BJ (cell line): ENCODE data around the gene P2RY6. TPM values are rescaled to one million over a fixed set of nuclear protein-coding genes. Genes with fewer than 3 reads are reported as not detected.

ENCODE experiments used
- CTCF ChIA-PET: fragments of 350-600 bp; formaldehyde crosslinking; extraction: SDS; loops from one replicate; lab custom pipeline; 2021; ENCODE audit warnings: antibody characterized with exemption, inconsistent platforms; lab: Yijun Ruan, JAX
- POLR2A ChIA-PET: fragments of 300-600 bp; sonication (Branson Sonifier 250); formaldehyde crosslinking; extraction: SDS; loops from one replicate; lab custom pipeline; 2021; ENCODE audit warnings: antibody characterized with exemption; lab: Charles Lee
- DNase-seq: peaks from one replicate; pipeline ENCODE4 v3.0.0-alpha.2; 2011; ENCODE audit warnings: low read depth
- H3K27me3 ChIP-seq: 2 replicates; pipeline ENCODE4 v1.6.0; 2011; ENCODE audit warnings: low read length; ENCODE audit not compliant: control insufficient read depth, insufficient read depth
- H3K36me3 ChIP-seq: 2 replicates; pipeline ENCODE4 v1.5.1; 2011; ENCODE audit warnings: low read length; ENCODE audit not compliant: control insufficient read depth, insufficient read depth
- H3K4me3 ChIP-seq: 2 replicates; pipeline ENCODE4 v1.5.1; 2011; ENCODE audit warnings: low read depth, mild to moderate bottlenecking, control low read depth, low read length
- CTCF ChIP-seq: IDR thresholded peaks from 2 replicates; pipeline ENCODE4 v1.5.1; 2011; ENCODE audit warnings: low read depth, mild to moderate bottlenecking, control low read depth, inconsistent platforms, low read length, moderate library complexity; ENCODE audit not compliant: insufficient read depth
- polyA plus RNA-seq: library from polyadenylated mRNA; depleted of rRNA; stranded (reverse); fragments of >200 nt; gene quantifications from 2 replicates; pipeline ENCODE4 v1.2.3, GENCODE V29; 2011

The P2RY6 gene
- polyA plus RNA-seq, 1 experiment: 1.5 TPM

DNA sequence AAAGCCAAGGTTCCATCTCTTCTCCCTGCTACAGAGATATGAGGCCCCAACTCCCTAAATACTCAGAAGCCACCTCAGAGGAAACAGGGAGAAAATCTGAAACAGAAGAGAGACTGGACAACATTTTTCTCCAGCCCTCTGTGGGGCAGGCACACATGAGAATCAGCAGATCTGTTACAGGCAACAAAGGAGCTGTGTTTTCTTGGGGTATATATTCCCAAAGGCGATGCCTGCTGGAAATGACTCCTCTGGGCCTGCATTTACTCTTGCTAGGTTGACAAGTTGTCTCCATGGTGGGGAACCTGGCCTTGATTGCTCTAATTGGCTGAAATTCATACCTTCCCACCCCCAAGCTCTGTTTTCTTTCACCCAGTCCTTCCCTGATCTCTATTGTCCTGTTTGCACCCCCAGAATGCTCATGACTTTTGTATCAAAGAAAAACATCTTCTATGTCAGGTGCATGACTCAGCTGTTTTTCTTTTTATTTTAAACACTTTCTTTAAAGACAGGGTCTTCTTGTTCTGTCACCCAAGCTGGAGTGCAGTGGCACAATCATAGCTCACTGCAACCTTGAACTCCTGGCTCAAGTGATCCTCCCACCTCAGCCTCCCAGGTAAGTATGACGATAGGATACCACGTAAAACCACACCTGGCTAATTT lies 23.5 kb upstream of the P2RY6 start:
- POLR2A ChIA-PET: no interaction called here
- DNase-seq: no peak
- Histone ChIP-seq H3K4me3 (no peak overlapping the region), H3K36me3 (no peaks in the 10 kb centered on the region), H3K27me3 (no peaks in the 10 kb centered on the region)
- TF ChIP-seq CTCF: no peak
- CTCF ChIA-PET: interaction anchor here (1.0 kb wide), 1 partner anchor 41 kb away, joined by 3 read pairs; no protein-coding TSS in a partner anchor

DNA sequence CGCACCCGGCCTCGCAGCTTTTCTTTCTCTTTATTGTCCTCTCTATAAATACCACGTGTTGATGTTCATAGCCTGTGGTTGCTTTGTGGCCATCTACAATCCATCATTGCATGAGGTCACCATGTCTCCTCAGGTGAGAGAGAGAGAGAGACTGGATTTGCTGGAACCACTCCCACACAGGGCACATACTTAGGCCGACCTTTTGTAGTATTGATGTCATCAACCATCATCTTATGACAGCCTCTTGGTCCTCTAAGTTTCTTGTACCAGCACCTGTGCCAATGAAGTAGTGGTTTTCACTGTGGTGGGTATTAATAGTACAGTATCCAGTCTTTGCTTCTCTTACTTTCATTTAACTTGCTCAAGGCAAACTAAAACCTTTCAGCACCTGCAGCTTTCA lies 22.8 kb upstream of the P2RY6 start:
- TF ChIP-seq CTCF: no peak
- H3K36me3 ChIP-seq: no peaks in the 10 kb centered on the region
- ChIA-PET CTCF (interaction anchor here (1.0 kb wide), 1 partner anchor 40 kb away, joined by 3 read pairs; no protein-coding TSS in a partner anchor), POLR2A (no interaction called here)
- no peak overlapping the region for H3K4me3 ChIP-seq
- DNase-seq: no peak
- H3K27me3 ChIP-seq: no peaks in the 10 kb centered on the region

- TF ChIP-seq CTCF: no peak
- H3K4me3 ChIP-seq: no peak overlapping the region
- no peaks in the 10 kb centered on the region for H3K36me3 ChIP-seq
- ChIA-PET CTCF (no interaction called here), POLR2A (no interaction called here)
- H3K27me3 ChIP-seq: no peaks in the 10 kb centered on the region
- DNase-seq: no peak
These were observed 22.0 kb upstream of the P2RY6 start for GRCh38 chr11:73249853-73250783.

DNA sequence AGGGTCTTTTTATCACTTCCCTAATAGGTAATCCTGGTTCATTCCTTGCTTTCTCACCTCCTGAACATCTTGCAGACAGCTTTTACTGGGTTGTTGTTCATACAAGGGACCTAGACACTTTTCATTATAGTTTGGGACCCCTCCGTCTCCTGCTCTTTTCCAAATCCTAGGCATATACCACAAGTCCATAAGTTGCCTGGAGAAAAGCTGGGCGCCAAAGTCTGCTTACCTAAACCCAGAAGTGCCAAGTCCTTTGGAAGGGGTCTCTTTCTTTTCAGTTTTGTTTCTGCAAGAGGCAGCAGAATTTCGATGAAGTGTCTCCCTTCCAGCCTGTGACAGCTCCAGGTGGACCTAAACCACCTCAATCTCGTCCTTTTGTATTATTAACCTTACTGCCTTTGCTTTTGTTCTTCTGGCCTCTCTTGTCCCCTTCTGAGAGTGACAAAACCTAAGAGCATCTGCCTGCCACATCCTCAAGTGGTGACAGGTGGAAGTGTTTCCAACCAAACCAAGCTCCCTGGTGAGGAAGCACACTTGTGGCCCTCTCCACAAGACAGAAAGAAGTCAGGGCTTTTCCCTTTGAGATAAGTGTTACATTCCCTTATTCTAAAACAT lies 19.5 kb upstream of the P2RY6 start:
- no peak for TF ChIP-seq CTCF
- Histone ChIP-seq H3K27me3 (no peaks in the 10 kb centered on the region), H3K4me3 (no peak overlapping the region), H3K36me3 (no peaks in the 10 kb centered on the region)
- POLR2A ChIA-PET: interaction anchor here (0.6 kb wide), 1 partner anchor 55 kb away, joined by 3 read pairs; no protein-coding TSS in a partner anchor
- CTCF ChIA-PET: interaction anchor here (1.3 kb wide), 1 partner anchor 17 kb away, joined by 3 read pairs; no protein-coding TSS in a partner anchor
- no peak for DNase-seq
